ENCODE data around the gene TRH. TPM values are rescaled to one million over a fixed set of nuclear protein-coding genes. Genes with fewer than 3 reads are reported as not detected.

The TRH gene
- polyA plus RNA-seq (2013) = 8.0 TPM

- CTCF ChIA-PET = interaction anchor here (1.1 to 9.9 kb wide), 5 partner anchors 11 to 119 kb away, joined by 3 to 69 read pairs (median 4); no protein-coding TSS in a partner anchor
- WGBS (ENCODE audit: insufficient coverage) = 0% methylated on average over 30 of the region's 30 CpGs
- POLR2A ChIA-PET = interaction anchor here (0.8 kb wide), 1 partner anchor 27 kb away, joined by 4 read pairs; no protein-coding TSS in a partner anchor
- Histone ChIP-seq H3K9me3 (ENCODE audit: control extremely low read depth in 1 of 5, control insufficient read depth in 4 of 5, insufficient read depth in 2 of 5, low read depth in 1 of 5, low read length in 4 of 5) (no peaks in the 10 kb centered on the region), H3K4me1 (ENCODE audit: control extremely low read depth in 1 of 4, control insufficient read depth in 4 of 4, insufficient read depth in 4 of 4, low read length in 3 of 4) (peaks cover 0 to 20% (median 20%) of the 10 kb centered on the region in 4 experiments), H3K27ac (ENCODE audit: insufficient read depth in 1 of 2, low read depth in 1 of 2, low read length in 2 of 2, poor library complexity in 1 of 2, severe bottlenecking in 2 of 2) (no peak within 1 kb of the TSS), H3K27me3 (replicated peaks in 2 of 5; ENCODE audit: control insufficient read depth in 4 of 5, insufficient read depth in 5 of 5, low read length in 4 of 5) (peaks cover 0 to 36% (median 10%) of the 10 kb centered on the region in 5 experiments), H3K36me3 (ENCODE audit: control insufficient read depth in 4 of 4, insufficient read depth in 4 of 4, low read length in 3 of 4) (no peaks in the 10 kb centered on the region), H3K4me3 (ENCODE audit: control insufficient read depth in 1 of 7, extremely low read depth in 1 of 7, insufficient read depth in 4 of 7, low read depth in 2 of 7, low read length in 6 of 7) (peak within 1 kb of the TSS; percentile 32 to 75 (median 66))
- DNase-seq = no peak
These were observed at the start of gene TRH for GRCh38 chr3:129974564-129974832. TSS of gene TRH (plus strand) at chr3:129974720. CDS start at chr3:129975817, 1,097 bp downstream.

- Histone ChIP-seq H3K27ac (ENCODE audit: insufficient read depth in 1 of 2, low read depth in 1 of 2, low read length in 2 of 2, poor library complexity in 1 of 2, severe bottlenecking in 2 of 2) (no peak overlapping the region), H3K4me1 (ENCODE audit: control extremely low read depth in 1 of 4, control insufficient read depth in 4 of 4, insufficient read depth in 4 of 4, low read length in 3 of 4) (no peaks in the 10 kb centered on the region), H3K27me3 (replicated peaks in 2 of 5; ENCODE audit: control insufficient read depth in 4 of 5, insufficient read depth in 5 of 5, low read length in 4 of 5) (no peaks in the 10 kb centered on the region), H3K4me3 (ENCODE audit: control insufficient read depth in 1 of 7, extremely low read depth in 1 of 7, insufficient read depth in 4 of 7, low read depth in 2 of 7, low read length in 6 of 7) (no peak overlapping the region), H3K36me3 (ENCODE audit: control insufficient read depth in 4 of 4, insufficient read depth in 4 of 4, low read length in 3 of 4) (no peaks in the 10 kb centered on the region), H3K9me3 (ENCODE audit: control extremely low read depth in 1 of 5, control insufficient read depth in 4 of 5, insufficient read depth in 2 of 5, low read depth in 1 of 5, low read length in 4 of 5) (peaks cover 0 to 23% (median 13%) of the 10 kb centered on the region in 5 experiments)
- ChIA-PET CTCF (interaction anchor here (0.8 to 3.7 kb wide), 7 partner anchors 8 to 299 kb away, joined by 3 to 20 read pairs (median 3); no protein-coding TSS in a partner anchor), POLR2A (no interaction called here)
- 100% methylated on average over 4 of the region's 5 CpGs for WGBS (ENCODE audit: insufficient coverage)
- no peak for DNase-seq
These were observed 47.4 kb upstream of the TRH start for GRCh38 chr3:129927072-129927471.

GRCh38 chr3:129929383-129929782 is 45.1 kb upstream of the TRH start:
- Histone ChIP-seq H3K27ac (ENCODE audit: insufficient read depth in 1 of 2, low read depth in 1 of 2, low read length in 2 of 2, poor library complexity in 1 of 2, severe bottlenecking in 2 of 2) (no peak overlapping the region), H3K27me3 (replicated peaks in 2 of 5; ENCODE audit: control insufficient read depth in 4 of 5, insufficient read depth in 5 of 5, low read length in 4 of 5) (no peaks in the 10 kb centered on the region), H3K4me3 (ENCODE audit: control insufficient read depth in 1 of 7, extremely low read depth in 1 of 7, insufficient read depth in 4 of 7, low read depth in 2 of 7, low read length in 6 of 7) (no peak overlapping the region), H3K9me3 (ENCODE audit: control extremely low read depth in 1 of 5, control insufficient read depth in 4 of 5, insufficient read depth in 2 of 5, low read depth in 1 of 5, low read length in 4 of 5) (peaks cover 0 to 23% (median 13%) of the 10 kb centered on the region in 5 experiments), H3K36me3 (ENCODE audit: control insufficient read depth in 4 of 4, insufficient read depth in 4 of 4, low read length in 3 of 4) (no peaks in the 10 kb centered on the region), H3K4me1 (ENCODE audit: control extremely low read depth in 1 of 4, control insufficient read depth in 4 of 4, insufficient read depth in 4 of 4, low read length in 3 of 4) (peaks cover 0 to 2% (median under 1%) of the 10 kb centered on the region in 4 experiments)
- ChIA-PET CTCF (interaction anchor here (1.0 to 3.7 kb wide), 5 partner anchors 9 to 105 kb away, joined by 3 to 20 read pairs (median 4); no protein-coding TSS in a partner anchor), POLR2A (no interaction called here)
- DNase-seq = no peak
- 100% methylated on average over 1 of the region's 1 CpG for WGBS (ENCODE audit: insufficient coverage)

GRCh38 chr3:129933471-129933870 is 41.0 kb upstream of the TRH start:
- Histone ChIP-seq H3K4me3 (ENCODE audit: control insufficient read depth in 1 of 7, extremely low read depth in 1 of 7, insufficient read depth in 4 of 7, low read depth in 2 of 7, low read length in 6 of 7) (no peak overlapping the region), H3K4me1 (ENCODE audit: control extremely low read depth in 1 of 4, control insufficient read depth in 4 of 4, insufficient read depth in 4 of 4, low read length in 3 of 4) (peaks cover 0 to 11% (median 1%) of the 10 kb centered on the region in 4 experiments), H3K27me3 (replicated peaks in 2 of 5; ENCODE audit: control insufficient read depth in 4 of 5, insufficient read depth in 5 of 5, low read length in 4 of 5) (no peaks in the 10 kb centered on the region), H3K27ac (ENCODE audit: insufficient read depth in 1 of 2, low read depth in 1 of 2, low read length in 2 of 2, poor library complexity in 1 of 2, severe bottlenecking in 2 of 2) (no peak overlapping the region), H3K9me3 (ENCODE audit: control extremely low read depth in 1 of 5, control insufficient read depth in 4 of 5, insufficient read depth in 2 of 5, low read depth in 1 of 5, low read length in 4 of 5) (peaks cover 0 to 18% (median 13%) of the 10 kb centered on the region in 5 experiments), H3K36me3 (ENCODE audit: control insufficient read depth in 4 of 4, insufficient read depth in 4 of 4, low read length in 3 of 4) (no peaks in the 10 kb centered on the region)
- ChIA-PET POLR2A (no interaction called here), CTCF (interaction anchor here (0.8 to 3.0 kb wide), 16 partner anchors 10 to 443 kb away, joined by 3 to 12 read pairs (median 5); no protein-coding TSS in a partner anchor)
- DNase-seq = no peak
- WGBS (ENCODE audit: insufficient coverage) = 100% methylated on average over 3 of the region's 4 CpGs

GRCh38 chr3:129934234-129935123 is 40.0 kb upstream of the TRH start:
- Histone ChIP-seq H3K36me3 (ENCODE audit: control insufficient read depth in 4 of 4, insufficient read depth in 4 of 4, low read length in 3 of 4) (no peaks in the 10 kb centered on the region), H3K4me1 (ENCODE audit: control extremely low read depth in 1 of 4, control insufficient read depth in 4 of 4, insufficient read depth in 4 of 4, low read length in 3 of 4) (peaks cover 0 to 11% (median 1%) of the 10 kb centered on the region in 4 experiments), H3K27me3 (replicated peaks in 2 of 5; ENCODE audit: control insufficient read depth in 4 of 5, insufficient read depth in 5 of 5, low read length in 4 of 5) (no peaks in the 10 kb centered on the region), H3K27ac (ENCODE audit: insufficient read depth in 1 of 2, low read depth in 1 of 2, low read length in 2 of 2, poor library complexity in 1 of 2, severe bottlenecking in 2 of 2) (no peak overlapping the region), H3K4me3 (ENCODE audit: control insufficient read depth in 1 of 7, extremely low read depth in 1 of 7, insufficient read depth in 4 of 7, low read depth in 2 of 7, low read length in 6 of 7) (peak overlapping the region in 2 of 7 experiments; percentile 6 to 53), H3K9me3 (ENCODE audit: control extremely low read depth in 1 of 5, control insufficient read depth in 4 of 5, insufficient read depth in 2 of 5, low read depth in 1 of 5, low read length in 4 of 5) (peaks cover 0 to 12% (median 8%) of the 10 kb centered on the region in 5 experiments)
- peak; percentile 40 to 68 (median 58) for DNase-seq
- ChIA-PET POLR2A (no interaction called here), CTCF (interaction anchor here (0.7 to 3.0 kb wide), 21 partner anchors 8 to 444 kb away, joined by 3 to 12 read pairs (median 5); no protein-coding TSS in a partner anchor)
- WGBS (ENCODE audit: insufficient coverage) = 42% methylated on average over 18 of the region's 20 CpGs

GRCh38 chr3:129936757-129937156 is 37.8 kb upstream of the TRH start:
- Histone ChIP-seq H3K27me3 (replicated peaks in 2 of 5; ENCODE audit: control insufficient read depth in 4 of 5, insufficient read depth in 5 of 5, low read length in 4 of 5) (no peaks in the 10 kb centered on the region), H3K36me3 (ENCODE audit: control insufficient read depth in 4 of 4, insufficient read depth in 4 of 4, low read length in 3 of 4) (no peaks in the 10 kb centered on the region), H3K27ac (ENCODE audit: insufficient read depth in 1 of 2, low read depth in 1 of 2, low read length in 2 of 2, poor library complexity in 1 of 2, severe bottlenecking in 2 of 2) (no peak overlapping the region), H3K4me3 (ENCODE audit: control insufficient read depth in 1 of 7, extremely low read depth in 1 of 7, insufficient read depth in 4 of 7, low read depth in 2 of 7, low read length in 6 of 7) (peak overlapping the region in 4 of 7 experiments; percentile 12 to 71 (median 50)), H3K4me1 (ENCODE audit: control extremely low read depth in 1 of 4, control insufficient read depth in 4 of 4, insufficient read depth in 4 of 4, low read length in 3 of 4) (peaks cover 0 to 11% (median 1%) of the 10 kb centered on the region in 4 experiments), H3K9me3 (ENCODE audit: control extremely low read depth in 1 of 5, control insufficient read depth in 4 of 5, insufficient read depth in 2 of 5, low read depth in 1 of 5, low read length in 4 of 5) (no peaks in the 10 kb centered on the region)
- CTCF ChIA-PET = no interaction called here
- 54% methylated on average over 6 of the region's 6 CpGs for WGBS (ENCODE audit: insufficient coverage)
- peak; percentile 39 to 75 (median 66) for DNase-seq
- POLR2A ChIA-PET = no interaction called here

- no peaks in the 10 kb centered on the region for H3K27me3 ChIP-seq (replicated peaks in 2 of 5; ENCODE audit: control insufficient read depth in 4 of 5, insufficient read depth in 5 of 5, low read length in 4 of 5)
- CTCF ChIA-PET = interaction anchor here (0.8 to 9.4 kb wide), 8 partner anchors 38 to 448 kb away, joined by 3 to 106 read pairs (median 4); no protein-coding TSS in a partner anchor
- H3K36me3 ChIP-seq (ENCODE audit: control insufficient read depth in 4 of 4, insufficient read depth in 4 of 4, low read length in 3 of 4) = no peaks in the 10 kb centered on the region
- WGBS (ENCODE audit: insufficient coverage) = 95% methylated on average over 9 of the region's 9 CpGs
- no peaks in the 10 kb centered on the region for H3K9me3 ChIP-seq (ENCODE audit: control extremely low read depth in 1 of 5, control insufficient read depth in 4 of 5, insufficient read depth in 2 of 5, low read depth in 1 of 5, low read length in 4 of 5)
- POLR2A ChIA-PET = no interaction called here
- H3K4me3 ChIP-seq (ENCODE audit: control insufficient read depth in 1 of 7, extremely low read depth in 1 of 7, insufficient read depth in 4 of 7, low read depth in 2 of 7, low read length in 6 of 7) = no peak overlapping the region
- no peak for DNase-seq
- no peak overlapping the region for H3K27ac ChIP-seq (ENCODE audit: insufficient read depth in 1 of 2, low read depth in 1 of 2, low read length in 2 of 2, poor library complexity in 1 of 2, severe bottlenecking in 2 of 2)
- peaks cover 0 to 11% (median 1%) of the 10 kb centered on the region in 4 experiments for H3K4me1 ChIP-seq (ENCODE audit: control extremely low read depth in 1 of 4, control insufficient read depth in 4 of 4, insufficient read depth in 4 of 4, low read length in 3 of 4)
These were observed 36.8 kb upstream of the TRH start for GRCh38 chr3:129937717-129938116.

Data from common myeloid progenitor, CD34-positive (primary cell).